ENCODE measurements around the gene ATG4C.

Gene ATG4C

GRCh38 chr1:62844030-62844429 is 60.1 kb downstream of the ATG4C start:
- no peak for DNase-seq

GRCh38 chr1:62849031-62849430 is 65.1 kb downstream of the ATG4C start:
- no peak for DNase-seq

DNA sequence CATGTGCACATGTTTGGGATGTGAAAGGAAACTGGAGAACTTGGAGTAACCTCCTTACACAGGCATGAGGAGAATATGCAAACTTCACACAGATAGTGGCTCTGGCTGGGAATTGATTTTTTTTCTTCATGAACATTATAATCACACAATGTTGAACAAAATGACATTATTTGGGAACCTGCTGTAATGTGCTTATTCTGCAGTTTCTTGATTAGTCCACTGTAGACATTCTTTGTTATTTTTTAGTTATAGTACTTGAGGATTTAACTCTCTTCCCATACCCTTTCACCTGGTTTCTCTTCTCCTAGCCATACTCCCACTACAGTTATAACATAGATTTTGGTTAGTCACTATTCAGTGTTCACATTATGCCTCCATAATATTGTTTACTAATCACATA is 68.3 kb downstream of the ATG4C start:
- no peak for DNase-seq

DNA sequence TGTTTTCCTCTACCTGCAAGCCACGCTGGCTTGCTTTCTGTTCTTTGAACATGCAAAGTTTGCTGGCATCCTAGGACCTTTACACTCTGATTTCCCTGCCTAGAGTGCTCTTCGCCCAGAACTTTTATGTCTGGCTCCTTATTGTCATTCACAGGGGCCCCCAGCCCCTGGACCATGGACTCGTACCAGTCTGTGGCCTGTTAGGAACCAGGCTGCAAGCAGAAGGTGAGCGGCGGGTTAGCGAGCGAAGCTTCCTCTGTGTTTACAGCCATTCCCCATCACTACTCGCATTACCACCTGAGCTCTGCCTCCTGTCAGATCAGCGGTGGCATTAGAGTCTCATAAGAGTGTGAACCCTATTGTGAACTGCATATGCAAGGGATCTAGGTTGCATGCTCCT is 73.0 kb downstream of the ATG4C start:
- DNase-seq = no peak

DNA sequence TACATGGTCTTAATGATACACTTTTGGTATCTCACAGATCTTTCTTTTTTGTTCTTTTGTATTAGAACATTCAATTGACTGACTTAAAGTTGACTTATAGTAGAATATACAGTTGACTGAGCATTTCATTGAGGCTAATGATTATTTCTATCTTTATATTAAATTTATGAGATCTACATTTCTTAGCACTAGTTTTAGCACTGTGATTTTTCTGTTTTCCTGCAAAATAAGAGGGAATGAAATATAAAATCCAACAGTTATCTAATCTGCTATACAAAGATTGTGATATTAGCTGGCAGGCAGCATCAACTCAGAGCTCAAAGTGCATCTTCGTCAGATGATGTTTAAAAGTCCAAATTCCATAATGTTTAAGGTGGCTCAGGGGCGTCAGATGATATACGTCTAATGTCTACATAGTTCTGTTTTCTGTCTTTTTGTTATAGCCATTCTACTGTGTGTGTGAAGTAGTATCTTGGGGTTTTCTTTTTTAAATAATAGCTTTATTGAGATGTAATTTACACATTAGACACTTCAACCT is 85.4 kb downstream of the ATG4C start:
- no peak for DNase-seq

GRCh38 chr1:62870148-62870547 is 86.2 kb downstream of the ATG4C start:
- no peak for DNase-seq

GRCh38 chr1:62875676-62876075 is 91.7 kb downstream of the ATG4C start:
- DNase-seq = no peak

GRCh38 chr1:62876535-62876934 is 92.6 kb downstream of the ATG4C start:
- DNase-seq = peak; percentile 26

GRCh38 chr1:62877579-62877978 is 93.6 kb downstream of the ATG4C start:
- DNase-seq = no peak

- no peak for DNase-seq
Measured at GRCh38 chr1:62879962-62880361, 96.0 kb downstream of the ATG4C start.

DNA sequence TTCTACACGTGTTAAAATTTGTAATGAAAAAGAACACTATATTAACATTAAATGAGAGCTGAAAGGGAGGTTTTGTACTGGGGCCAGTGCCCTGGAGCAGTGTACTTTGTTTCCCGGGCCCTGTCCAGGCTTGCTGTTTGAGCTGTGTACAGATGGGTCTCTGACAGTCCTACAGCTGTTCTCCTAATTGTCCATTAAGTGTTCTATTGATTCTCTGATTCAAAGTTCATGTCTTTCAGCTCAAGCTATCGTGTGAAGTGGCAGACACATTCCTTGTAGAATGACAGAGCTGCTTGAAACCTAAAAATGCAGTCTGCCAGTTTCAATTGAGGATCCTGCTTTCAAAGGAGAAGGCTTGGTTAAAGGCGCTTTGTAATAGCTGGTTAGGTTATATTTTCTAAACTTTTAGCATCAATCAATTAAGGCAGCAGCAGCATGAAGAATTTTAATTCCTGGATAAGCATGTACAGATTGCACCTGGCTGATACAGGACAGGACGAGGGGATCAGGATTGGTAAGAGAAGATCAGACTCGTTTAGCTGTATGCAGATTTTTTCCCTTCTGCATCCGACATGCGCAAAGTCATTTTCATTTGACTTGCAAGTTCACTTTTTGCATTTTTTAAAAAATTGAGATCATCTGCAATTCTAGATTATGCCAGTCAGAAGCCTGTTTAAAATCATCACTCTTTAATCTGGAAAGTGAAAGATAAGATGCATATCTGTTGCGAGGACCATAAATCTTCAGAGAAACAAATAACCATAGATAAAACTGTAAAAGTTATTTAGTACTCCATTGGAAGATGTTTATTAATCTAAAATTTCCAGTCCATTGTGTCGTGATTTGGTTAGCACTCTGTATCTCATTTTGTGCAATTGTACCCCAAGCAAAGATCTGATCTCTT is 98.5 kb downstream of the ATG4C start:
- no peak for DNase-seq

- DNase-seq = no peak
Measured at GRCh38 chr1:62884156-62884740, 100.3 kb downstream of the ATG4C start.

- DNase-seq = no peak
Measured at GRCh38 chr1:62887799-62888507, 104.0 kb downstream of the ATG4C start.

DNA sequence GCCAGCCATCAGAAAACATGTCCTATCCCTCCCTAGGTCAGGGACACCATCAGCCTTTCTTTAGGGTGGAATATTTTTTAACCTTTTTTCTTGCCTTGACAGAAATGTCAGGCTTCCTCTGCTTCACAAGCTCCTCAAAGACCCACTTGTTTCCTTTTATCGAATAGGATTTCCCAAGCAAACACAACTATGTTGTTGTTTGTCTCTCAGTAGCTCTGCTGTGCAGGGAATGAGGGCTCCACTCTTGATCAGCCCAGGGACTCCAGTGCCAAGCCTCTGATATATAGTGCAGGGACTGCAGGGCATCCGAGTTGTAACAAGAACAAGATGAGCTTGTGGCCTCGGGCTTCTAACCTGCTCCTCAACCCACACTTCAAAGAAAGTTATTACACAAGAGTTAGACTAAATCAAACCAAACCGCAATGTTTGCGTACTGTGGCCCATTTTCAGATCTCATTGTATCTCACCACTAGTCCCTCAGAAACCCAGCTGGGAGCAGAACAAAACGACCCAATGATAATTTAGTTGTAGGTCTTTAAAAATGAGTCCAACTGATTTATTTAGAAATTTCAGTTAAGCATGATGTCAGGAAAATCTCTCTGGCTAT is 108.1 kb downstream of the ATG4C start:
- no peak for DNase-seq

DNA sequence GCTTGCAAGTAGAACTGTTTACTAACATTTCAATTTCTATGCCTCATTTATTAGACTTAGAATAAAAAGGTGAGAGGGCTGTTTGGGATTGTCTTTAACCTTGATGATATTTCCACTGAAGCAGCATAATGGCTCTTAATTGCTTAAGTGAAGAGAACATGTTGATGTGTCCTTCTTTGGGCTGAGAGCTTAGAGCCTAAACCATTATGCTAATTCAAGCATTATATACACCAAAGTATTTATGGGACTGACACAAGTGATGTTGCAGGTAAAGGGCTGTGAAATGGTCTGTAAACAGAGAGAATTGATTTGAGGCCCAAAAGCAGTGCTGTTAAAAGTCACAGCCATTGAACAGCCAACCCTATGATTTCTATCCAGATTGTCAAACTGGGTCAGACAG is 113.9 kb downstream of the ATG4C start:
- no peak for DNase-seq

- no peak for DNase-seq
Measured at GRCh38 chr1:62900566-62900965, 116.6 kb downstream of the ATG4C start.

DNA sequence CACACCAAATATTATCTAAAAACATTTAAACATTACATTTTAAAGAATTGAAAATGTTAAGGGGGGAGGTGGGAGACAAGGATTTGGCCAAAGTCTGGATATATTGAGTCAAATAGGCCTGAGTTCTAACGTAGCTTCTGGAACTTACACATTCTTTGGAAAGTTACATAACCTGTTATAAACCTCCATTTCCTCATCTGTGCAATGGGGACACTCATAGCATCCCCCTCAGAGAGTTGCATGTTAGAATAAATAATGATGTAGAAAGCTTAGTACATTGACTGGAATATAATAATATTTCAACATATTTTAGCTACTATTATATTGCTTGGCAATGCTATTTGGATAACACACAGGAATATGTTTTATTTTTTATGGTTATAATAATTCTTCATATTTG is 117.7 kb downstream of the ATG4C start:
- no peak for DNase-seq

- DNase-seq = no peak
Measured at GRCh38 chr1:62903522-62903921, 119.6 kb downstream of the ATG4C start.

DNA sequence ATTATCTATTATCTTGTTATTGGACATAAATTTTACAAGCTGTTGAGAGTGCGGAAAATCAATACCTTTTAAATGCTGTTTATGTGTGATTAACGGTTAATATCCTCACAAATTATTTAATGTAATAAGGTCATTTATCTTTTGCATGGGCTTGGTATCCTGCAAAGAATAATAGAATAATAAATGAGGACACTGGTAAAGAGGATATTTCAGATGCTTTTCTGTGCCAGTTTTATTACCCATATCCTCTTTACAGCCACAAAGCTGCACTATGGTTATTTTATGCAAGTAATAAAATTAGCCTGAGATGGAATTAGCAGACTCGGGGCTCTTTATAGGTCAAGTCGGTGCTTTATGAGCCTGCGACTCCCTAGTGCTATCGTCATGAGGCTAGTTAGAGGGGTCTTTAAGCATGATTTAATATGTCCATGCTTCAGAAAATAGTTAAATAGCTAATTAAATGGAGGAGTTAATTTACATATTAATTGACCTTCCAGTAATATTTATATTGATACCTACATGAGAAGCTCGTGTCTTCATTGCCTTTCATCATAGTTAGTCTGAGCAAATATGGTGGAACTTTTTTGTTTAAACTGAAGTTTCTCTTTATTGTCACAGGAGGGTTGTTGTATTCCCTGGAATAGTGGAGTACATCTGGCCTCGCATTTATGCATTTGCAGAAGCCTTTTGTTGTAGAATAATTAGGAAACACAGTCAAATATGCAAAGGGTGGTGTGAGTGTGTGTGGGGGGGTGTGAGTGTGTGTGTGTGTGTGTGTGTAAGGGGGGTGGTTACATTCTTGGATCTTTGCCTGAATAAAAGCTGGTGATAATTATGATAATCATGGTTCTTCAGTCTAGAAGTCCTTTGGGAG is 120.3 kb downstream of the ATG4C start:
- DNase-seq = no peak

DNA sequence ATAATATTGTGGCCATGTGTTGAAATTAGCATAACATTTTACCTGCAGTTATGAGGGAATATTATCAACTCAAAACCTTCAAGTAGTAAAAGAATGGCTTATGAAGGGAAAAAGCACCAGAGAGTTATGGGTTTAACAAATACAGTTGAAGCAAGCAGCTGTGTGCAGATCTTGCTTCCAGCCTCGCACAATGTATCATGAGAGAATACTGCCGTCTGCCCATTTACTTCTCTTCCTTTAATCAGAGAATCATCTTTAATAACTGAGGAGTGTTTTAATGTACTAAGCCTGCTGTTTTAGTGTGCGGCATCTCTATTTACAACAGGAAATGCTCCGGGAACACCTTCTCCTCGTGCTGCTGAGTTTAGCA is 120.9 kb downstream of the ATG4C start:
- no peak for DNase-seq

DNA sequence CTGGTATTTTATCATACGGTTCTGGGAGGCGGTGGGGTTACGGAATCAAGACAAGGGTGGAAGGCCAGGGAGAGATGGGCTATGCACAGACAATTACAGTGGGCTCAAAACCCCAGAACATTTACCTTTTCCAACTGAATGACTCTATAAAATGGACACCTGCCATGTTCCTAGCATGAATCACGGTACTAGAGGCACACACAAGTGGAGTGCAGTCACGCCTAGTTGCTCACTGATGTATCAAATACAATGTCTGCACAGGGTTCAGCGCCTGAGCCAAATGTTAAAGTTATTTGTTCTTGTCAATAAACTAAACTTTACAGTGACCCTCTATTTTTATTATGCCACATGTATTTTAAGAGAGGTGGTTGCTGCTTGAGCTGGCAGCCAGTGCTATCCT is 121.4 kb downstream of the ATG4C start:
- no peak for DNase-seq

DNA sequence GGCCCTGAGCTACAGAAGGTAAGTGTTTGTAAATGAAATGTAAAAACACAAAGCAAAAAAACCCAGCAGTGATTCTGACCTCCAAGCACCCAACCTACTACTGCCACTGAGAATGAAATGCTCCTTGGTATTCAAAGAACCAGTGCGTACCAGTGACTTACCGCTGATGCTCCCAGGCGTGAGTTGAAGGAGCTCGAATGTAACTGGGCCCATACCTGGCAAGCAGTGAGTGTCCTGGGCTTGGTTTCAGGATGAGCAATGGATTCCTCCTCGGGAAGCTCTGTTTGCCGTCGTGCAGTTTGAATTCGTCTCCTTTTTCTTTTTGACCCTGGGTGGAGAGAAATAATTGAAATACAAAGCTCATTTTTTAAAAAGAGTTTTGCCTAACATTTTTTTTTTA is 121.9 kb downstream of the ATG4C start:
- DNase-seq = no peak
